Thyroid gland (tissue), 4 donors: ENCODE results near the gene FARS2.

Experiments used
- POLR2A ChIP-seq, 2 donors: fragments of 450-650 bp; IDR thresholded peaks; one replicate each; pipeline ENCODE4 v1.6.1; 2017; ENCODE audit warnings: antibody characterized with exemption in 2 of 2, mild to moderate bottlenecking in 2 of 2, moderate library complexity in 1 of 2
- TF ChIP-seq, protein P1 (sequence below), 6 experiments: fragments of 200-600 bp in 3 of 6; fragments of 450-650 bp in 3 of 6; sonication (generic) in 3 of 6; IDR thresholded peaks; one replicate each; pipeline ENCODE4 v1.5.1; 2016 to 2019; ENCODE audit warnings: antibody characterized with exemption in 6 of 6, mild to moderate bottlenecking in 2 of 6, inconsistent platforms in 1 of 6, moderate library complexity in 1 of 6

DNA sequence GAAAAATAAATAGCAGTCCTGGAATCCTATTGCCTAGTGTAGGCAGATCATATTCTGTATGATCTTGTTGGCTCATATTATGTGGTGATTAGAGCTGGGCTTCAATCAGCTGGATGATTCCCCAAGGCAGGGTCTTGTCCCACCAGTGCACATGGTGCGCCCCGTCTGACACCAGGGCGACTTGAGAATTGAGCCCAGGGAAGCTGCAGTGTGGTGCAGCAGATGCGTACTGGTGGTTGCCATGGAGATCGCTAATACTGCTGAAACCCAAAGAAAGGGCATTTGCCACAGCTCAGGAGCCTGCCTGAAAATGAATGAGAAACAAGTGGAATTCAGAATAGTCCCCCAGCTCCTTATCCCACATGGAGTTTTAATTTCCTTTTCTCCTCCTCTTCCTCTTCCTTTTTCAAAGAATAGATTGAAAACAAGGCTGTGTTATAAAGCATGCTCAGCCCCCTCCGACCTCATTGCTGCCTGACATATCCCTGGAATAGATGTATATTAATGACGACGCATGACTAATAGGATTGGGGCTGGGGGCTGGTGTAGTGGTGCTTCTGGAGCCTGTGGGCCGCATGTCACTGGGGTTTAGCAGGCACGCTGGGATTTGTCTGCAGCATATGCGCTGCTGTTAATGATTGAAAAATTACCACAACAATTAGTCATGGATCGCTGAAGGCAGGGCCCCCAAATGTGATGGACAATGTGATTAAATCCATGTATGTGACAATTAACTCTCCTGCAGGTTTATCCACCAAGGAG, 210.5 kb downstream of the FARS2 start:
- TF ChIP-seq, protein P1, sequence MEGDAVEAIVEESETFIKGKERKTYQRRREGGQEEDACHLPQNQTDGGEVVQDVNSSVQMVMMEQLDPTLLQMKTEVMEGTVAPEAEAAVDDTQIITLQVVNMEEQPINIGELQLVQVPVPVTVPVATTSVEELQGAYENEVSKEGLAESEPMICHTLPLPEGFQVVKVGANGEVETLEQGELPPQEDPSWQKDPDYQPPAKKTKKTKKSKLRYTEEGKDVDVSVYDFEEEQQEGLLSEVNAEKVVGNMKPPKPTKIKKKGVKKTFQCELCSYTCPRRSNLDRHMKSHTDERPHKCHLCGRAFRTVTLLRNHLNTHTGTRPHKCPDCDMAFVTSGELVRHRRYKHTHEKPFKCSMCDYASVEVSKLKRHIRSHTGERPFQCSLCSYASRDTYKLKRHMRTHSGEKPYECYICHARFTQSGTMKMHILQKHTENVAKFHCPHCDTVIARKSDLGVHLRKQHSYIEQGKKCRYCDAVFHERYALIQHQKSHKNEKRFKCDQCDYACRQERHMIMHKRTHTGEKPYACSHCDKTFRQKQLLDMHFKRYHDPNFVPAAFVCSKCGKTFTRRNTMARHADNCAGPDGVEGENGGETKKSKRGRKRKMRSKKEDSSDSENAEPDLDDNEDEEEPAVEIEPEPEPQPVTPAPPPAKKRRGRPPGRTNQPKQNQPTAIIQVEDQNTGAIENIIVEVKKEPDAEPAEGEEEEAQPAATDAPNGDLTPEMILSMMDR (IDR thresholded peaks at IDR 0.05) = no peak
- TF ChIP-seq POLR2A (IDR thresholded peaks at IDR 0.05) = no peak
